Gastroesophageal sphincter (tissue), 4 donors: ENCODE data around the gene CDKAL1. TPM values are rescaled to one million over a fixed set of nuclear protein-coding genes. Genes with fewer than 3 reads are reported as not detected.

Experiments
- ATAC-seq: fragments of 150-250 bp; one replicate; pipeline ENCODE4 v1.9.1; 2016; ENCODE audit warnings: mild to moderate bottlenecking, moderate library complexity
- H3K27ac ChIP-seq, 4 donors: fragments of 200-600 bp; sonication (generic) in 3 of 4; 1 replicate in 3 of 4; 2 replicates in 1 of 4; pipeline ENCODE4 v1.5.1; 2016 to 2019
- H3K27me3 ChIP-seq: fragments of 200-600 bp; sonication (generic); one replicate; pipeline ENCODE4 v1.5.1; 2019
- H3K36me3 ChIP-seq, 2 donors: fragments of 200-600 bp; sonication (generic); one replicate each; pipeline ENCODE4 v1.5.1; 2019; ENCODE audit warnings: control low read depth in 1 of 2
- H3K4me1 ChIP-seq, 3 donors: fragments of 200-600 bp; sonication (generic); 1 replicate in 2 of 3; 2 replicates in 1 of 3; pipeline ENCODE4 v1.5.1; 2016 to 2019; ENCODE audit warnings: control low read depth in 2 of 3
- H3K4me3 ChIP-seq, 2 donors: fragments of 200-600 bp; sonication (generic); one replicate each; pipeline ENCODE4 v1.5.1; 2019; ENCODE audit warnings: mild to moderate bottlenecking in 1 of 2, moderate library complexity in 1 of 2
- H3K9me3 ChIP-seq, 3 donors: fragments of 200-600 bp; sonication (generic); one replicate each; pipeline ENCODE4 v1.5.1; 2017 to 2019; ENCODE audit warnings: control low read depth in 2 of 3
- CTCF ChIP-seq, 4 experiments: fragments of 200-600 bp in 2 of 4; fragments of 450-650 bp in 2 of 4; sonication (generic) in 1 of 4; IDR thresholded peaks; one replicate each; pipeline ENCODE4 v1.5.1; 2017 to 2019; ENCODE audit warnings: antibody characterized with exemption in 4 of 4, mild to moderate bottlenecking in 2 of 4, moderate library complexity in 2 of 4
- EP300 ChIP-seq: sonication (generic); formaldehyde crosslinking; IDR thresholded peaks from one replicate; pipeline ENCODE4 v1.6.1; 2017; ENCODE audit warnings: antibody characterized with exemption, mild to moderate bottlenecking
- POLR2A ChIP-seq, 2 donors: fragments of 450-650 bp; IDR thresholded peaks; one replicate each; pipeline ENCODE4 v1.6.1; 2017; ENCODE audit warnings: antibody characterized with exemption in 2 of 2, mild to moderate bottlenecking in 2 of 2, moderate library complexity in 1 of 2
- POLR2AphosphoS5 ChIP-seq: sonication (generic); formaldehyde crosslinking; IDR thresholded peaks from one replicate; pipeline ENCODE4 v1.6.1; 2017; ENCODE audit warnings: antibody characterized with exemption
- WGBS, 2 donors: methylation state at CpG; one replicate each; pipeline ENCODE4 v1.1.5; 2018; ENCODE audit warnings: low coverage in 1 of 2; 5-methylcytosine and 5-hydroxymethylcytosine counted together
- total RNA-seq, 4 donors: library from RNA; depleted of rRNA; stranded (reverse); fragments of >200 nt; gene quantifications; one replicate each; pipeline ENCODE4 v1.1.0, GENCODE V29; 2016

Gene CDKAL1
- total RNA-seq, 4 donors from 2014 or later: 10.9 to 17.9 (median 15.0) TPM

GRCh38 chr6:21222656-21223055 lies 688.4 kb downstream of the CDKAL1 start:
- 86 to 96% methylated on average over 7 of the region's 7 CpGs for WGBS, 2 donors
- TF ChIP-seq EP300 (no peak), POLR2A (IDR thresholded peaks at IDR 0.05) (no peak), POLR2AphosphoS5 (no peak), CTCF (IDR thresholded peaks at IDR 0.05) (no peak)
- H3K27ac ChIP-seq: no peak overlapping the region
- peaks cover 0 to under 1% of the 10 kb centered on the region in 2 donors for H3K36me3 ChIP-seq
- H3K9me3 ChIP-seq: no peaks in the 10 kb centered on the region
- H3K4me3 ChIP-seq: no peak overlapping the region
- no peak for ATAC-seq
- H3K27me3 ChIP-seq: no peaks in the 10 kb centered on the region
- H3K4me1 ChIP-seq: no peaks in the 10 kb centered on the region

GRCh38 chr6:21225912-21226311 lies 691.7 kb downstream of the CDKAL1 start:
- no peaks in the 10 kb centered on the region for H3K27me3 ChIP-seq
- H3K9me3 ChIP-seq: no peaks in the 10 kb centered on the region
- TF ChIP-seq POLR2AphosphoS5 (no peak), CTCF (IDR thresholded peaks at IDR 0.05) (no peak), POLR2A (IDR thresholded peaks at IDR 0.05) (no peak), EP300 (no peak)
- 92 to 93% methylated on average over 5 of the region's 5 CpGs for WGBS, 2 donors
- H3K27ac ChIP-seq: no peak overlapping the region
- peaks cover 0 to 23% of the 10 kb centered on the region in 2 donors for H3K36me3 ChIP-seq
- ATAC-seq: no peak
- H3K4me3 ChIP-seq: no peak overlapping the region
- no peaks in the 10 kb centered on the region for H3K4me1 ChIP-seq

GRCh38 chr6:21227486-21227885 lies 693.2 kb downstream of the CDKAL1 start:
- Histone ChIP-seq H3K4me3 (no peak overlapping the region), H3K36me3 (peaks cover 0 to 39% of the 10 kb centered on the region in 2 donors), H3K4me1 (no peaks in the 10 kb centered on the region), H3K27ac (no peak overlapping the region), H3K27me3 (no peaks in the 10 kb centered on the region), H3K9me3 (no peaks in the 10 kb centered on the region)
- 71 to 92% methylated on average over 4 to 6 of the region's 6 CpGs for WGBS, 2 donors
- ATAC-seq: no peak
- no peak for TF ChIP-seq POLR2A (IDR thresholded peaks at IDR 0.05)
- TF ChIP-seq EP300: no peak
- TF ChIP-seq CTCF (IDR thresholded peaks at IDR 0.05): no peak
- no peak for TF ChIP-seq POLR2AphosphoS5

- H3K9me3 ChIP-seq: no peaks in the 10 kb centered on the region
- no peaks in the 10 kb centered on the region for H3K27me3 ChIP-seq
- H3K4me1 ChIP-seq: no peaks in the 10 kb centered on the region
- peaks cover 0 to 48% of the 10 kb centered on the region in 2 donors for H3K36me3 ChIP-seq
- WGBS, 2 donors: 81 to 100% methylated on average over 1 to 2 of the region's 2 CpGs
- TF ChIP-seq EP300 (no peak), POLR2AphosphoS5 (no peak), CTCF (IDR thresholded peaks at IDR 0.05) (no peak), POLR2A (IDR thresholded peaks at IDR 0.05) (no peak)
- no peak overlapping the region for H3K27ac ChIP-seq
- ATAC-seq: no peak
- no peak overlapping the region for H3K4me3 ChIP-seq
Measured at GRCh38 chr6:21228411-21228810, 694.2 kb downstream of the CDKAL1 start.

GRCh38 chr6:21228876-21229460 lies 694.7 kb downstream of the CDKAL1 start:
- Histone ChIP-seq H3K9me3 (no peaks in the 10 kb centered on the region), H3K27me3 (no peaks in the 10 kb centered on the region), H3K4me1 (no peaks in the 10 kb centered on the region), H3K36me3 (peaks cover 0 to 51% of the 10 kb centered on the region in 2 donors), H3K4me3 (no peak overlapping the region), H3K27ac (no peak overlapping the region)
- WGBS, 2 donors: 59 to 85% methylated on average over 2 to 5 of the region's 6 CpGs
- ATAC-seq: no peak
- no peak for TF ChIP-seq EP300
- no peak for TF ChIP-seq POLR2A (IDR thresholded peaks at IDR 0.05)
- TF ChIP-seq POLR2AphosphoS5: no peak
- TF ChIP-seq CTCF (IDR thresholded peaks at IDR 0.05): no peak
